HG03159 (cell line): ENCODE measurements around the gene EPB41L3.
"Not testable (repeated sequence)": the region's sequence is repeated elsewhere in the genome, so short reads cannot be mapped to it uniquely, and the experiment has no call there.

ENCODE experiments used
- ATAC-seq: cut with Tn5 transposase; IDR thresholded peaks from one replicate; pipeline ENCODE4 v1.9.1; 2021; ENCODE audit warnings: mild to moderate bottlenecking, moderate library complexity; ENCODE audit not compliant: unreplicated experiment

Gene EPB41L3

DNA sequence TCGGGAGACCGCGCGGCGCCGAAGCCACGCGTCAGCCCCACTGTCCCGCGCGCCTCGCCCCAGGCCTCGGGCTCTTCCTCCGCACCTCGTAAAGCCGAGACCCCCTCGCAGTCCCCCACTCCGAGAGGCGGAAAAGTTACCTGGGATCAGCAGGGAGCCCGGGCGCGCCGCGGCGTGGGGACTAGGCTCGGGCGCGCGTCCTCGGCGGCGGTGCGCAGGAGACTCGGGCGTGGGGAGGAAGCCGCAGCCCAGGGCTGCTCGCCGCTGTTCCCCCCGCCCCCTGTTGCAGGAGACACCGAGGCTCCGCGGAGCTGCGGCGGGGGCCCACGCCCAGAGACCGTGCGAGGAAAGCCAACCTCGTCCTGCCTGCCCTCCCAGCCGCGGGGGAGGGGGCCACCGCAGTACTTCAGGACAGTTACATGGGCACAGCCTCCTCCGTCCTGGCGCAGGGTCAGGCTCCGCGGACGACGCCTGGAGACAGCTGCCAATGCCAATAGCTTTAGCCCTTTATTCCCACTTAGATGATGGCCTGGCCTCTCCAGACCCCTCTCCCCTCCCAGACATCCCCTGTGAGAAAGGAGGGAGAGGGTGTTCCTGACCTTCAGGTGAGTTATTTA is at the start of gene EPB41L3:
TSS of gene EPB41L3 (minus strand) at position 225 of the 617 bp plus-strand sequence. CDS start 54,814 bp downstream, outside the sequence.
- no peak for ATAC-seq

DNA sequence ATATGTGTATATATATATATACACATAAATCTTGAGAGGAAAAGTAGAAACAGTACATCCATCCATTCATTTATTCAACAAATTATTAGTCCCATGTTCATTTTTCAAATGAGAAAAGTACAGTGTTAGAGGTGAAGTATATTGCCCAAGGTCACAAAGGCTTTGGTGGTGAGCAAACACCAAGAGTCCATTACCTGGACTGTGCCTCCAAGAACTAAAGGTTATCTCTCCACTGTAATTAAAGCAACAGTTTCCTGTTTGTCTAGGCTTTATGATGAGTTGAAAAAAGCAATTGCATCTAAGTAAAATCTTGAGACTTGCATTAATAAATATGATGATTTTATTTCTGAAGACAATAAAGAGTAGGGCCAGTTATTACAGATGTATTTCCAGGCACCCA is 44.7 kb upstream of the EPB41L3 start:
- ATAC-seq = no peak

DNA sequence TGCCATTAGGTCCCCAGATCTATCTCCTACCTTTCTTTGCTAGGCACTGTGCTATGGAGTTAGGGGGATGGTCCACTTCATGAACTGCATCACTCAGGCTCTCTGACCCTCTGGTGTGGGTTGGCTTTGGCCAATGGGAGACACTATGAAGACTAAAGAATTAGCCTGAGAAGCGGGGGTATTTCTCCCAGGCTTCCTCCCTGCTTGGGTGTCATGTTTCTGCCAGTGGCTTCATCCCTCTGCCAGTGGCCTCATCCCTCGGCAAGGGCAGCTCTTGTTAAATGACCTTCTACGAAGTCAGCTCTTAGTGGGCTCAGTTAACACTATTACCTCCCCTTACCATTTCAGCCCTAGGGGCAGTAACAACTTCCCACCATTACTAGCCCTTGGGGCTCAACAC is 41.9 kb upstream of the EPB41L3 start:
- ATAC-seq = no peak

DNA sequence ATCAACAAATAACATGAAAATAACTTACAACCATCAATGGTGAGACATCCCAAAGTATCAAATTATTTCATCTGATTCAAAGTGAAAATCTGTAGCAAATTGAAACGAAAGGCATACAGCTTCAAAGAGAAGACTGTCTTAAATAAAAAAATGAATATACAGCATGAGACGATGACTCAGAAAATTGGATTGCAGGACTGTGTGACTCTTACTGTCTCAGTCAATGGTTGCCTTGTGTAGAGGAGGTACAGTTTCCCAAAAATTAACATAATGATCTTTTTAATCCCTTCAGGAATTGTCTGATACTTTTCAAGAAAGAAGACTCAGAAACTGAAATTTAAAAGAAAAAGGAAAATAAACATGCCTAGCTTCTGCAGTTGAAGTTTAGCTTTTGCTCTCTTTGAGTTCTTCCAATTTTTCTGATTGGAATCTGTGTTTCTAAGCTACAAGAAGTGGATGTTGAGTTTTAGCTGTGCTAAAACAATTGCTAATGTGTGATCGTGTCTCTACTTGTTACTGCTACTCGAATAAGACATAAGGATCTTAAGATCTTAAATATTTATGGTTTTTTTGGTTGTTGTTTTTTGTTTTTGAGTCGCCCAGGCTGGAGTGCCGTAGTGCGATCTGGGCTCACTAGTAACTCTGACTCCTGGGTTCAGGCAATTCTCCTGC is 41.1 kb upstream of the EPB41L3 start:
- no peak for ATAC-seq

DNA sequence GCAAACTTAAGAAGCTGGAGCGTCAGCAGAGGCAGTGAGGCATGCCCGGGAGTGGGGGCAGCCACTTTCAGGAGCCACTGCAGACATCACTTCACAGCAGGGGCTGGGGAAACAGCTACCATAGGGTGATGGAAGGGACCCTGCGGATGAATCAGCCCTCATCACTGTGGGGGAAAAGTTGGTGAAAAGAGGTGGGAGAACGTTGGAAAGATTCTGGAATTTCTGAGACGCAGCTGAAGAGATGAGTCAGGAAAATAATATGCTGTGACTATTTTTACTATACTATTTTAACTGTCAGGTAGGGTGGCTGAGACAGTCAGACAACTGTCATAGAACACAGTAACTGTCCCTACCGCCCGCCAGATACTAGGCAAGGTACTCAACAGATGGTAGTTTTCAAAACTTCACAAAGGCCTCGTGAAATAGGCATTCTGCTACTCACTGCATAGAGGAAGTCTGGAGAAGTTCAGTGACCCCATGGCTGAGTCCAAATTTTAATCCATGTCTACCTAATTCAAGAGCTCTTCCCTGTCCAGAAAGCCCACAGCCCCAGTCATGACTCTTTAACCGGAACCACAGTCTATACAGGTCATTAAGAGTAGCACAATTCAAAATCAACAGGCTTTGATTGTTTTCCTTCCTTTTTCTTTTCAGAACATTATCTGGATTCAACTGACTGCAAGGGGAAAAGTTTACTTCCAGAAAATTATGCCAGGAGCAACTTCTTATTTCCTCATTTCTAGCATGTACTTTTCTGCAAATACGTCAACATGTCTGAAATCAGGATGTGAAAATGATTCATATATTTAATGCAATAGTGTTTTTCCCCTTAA is 39.3 kb upstream of the EPB41L3 start:
- no peak for ATAC-seq

DNA sequence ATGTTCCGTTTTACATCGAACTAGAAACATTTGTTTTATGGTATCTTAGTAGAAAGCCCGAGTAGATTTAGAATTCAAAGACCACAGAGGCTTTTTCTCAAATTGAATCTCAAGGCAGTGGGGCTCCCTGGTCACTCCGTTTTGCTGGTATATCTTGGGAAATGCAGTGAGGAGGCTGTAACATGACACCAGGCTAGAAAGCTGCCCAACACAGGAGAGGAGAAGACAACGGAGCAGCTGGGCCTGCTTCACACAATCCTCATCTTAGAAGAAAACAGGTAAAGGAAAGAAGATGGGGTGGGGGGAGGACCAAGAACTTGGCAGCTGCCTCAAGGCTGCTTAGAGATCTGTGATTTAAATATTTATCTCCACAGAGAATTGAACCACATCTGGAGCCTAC is 38.3 kb upstream of the EPB41L3 start:
- ATAC-seq = no peak

DNA sequence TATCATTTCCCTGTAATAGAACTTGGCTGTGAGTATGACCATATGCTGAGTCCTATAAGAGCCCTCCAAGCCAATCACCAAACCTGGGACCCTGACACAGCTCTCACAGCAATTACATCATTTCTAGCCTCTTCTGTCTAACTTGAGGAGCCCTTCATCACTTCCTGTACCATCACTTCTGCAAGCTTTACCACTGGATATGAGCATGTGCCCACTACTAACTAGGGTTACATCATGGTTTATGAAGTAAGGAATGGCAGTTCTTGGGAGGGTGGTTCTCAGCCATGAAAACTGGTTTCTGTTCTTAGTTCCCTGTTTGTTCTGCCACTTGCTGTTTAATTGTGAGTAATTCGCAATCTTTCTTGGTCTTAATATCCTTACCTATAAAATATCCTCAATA is 31.0 kb upstream of the EPB41L3 start:
- no peak for ATAC-seq

DNA sequence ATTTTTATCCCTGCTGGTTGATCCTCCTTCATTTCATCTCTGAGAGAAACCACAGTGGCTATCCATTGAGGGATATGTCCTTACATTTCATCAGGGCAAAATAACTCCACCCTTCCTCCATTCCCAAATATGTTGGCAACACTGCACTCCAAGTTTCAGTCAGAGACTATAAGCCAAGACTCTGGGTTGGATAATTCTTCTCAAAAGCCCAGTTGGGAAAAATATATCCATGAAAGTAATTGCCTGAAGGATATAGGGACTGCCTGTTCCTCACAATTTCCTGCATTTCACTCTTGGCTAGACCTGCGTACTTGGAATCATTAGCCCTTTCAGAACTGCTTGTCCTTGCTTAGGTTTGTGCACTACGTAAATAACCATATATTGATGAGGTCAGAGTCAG is 27.9 kb upstream of the EPB41L3 start:
- no peak for ATAC-seq

DNA sequence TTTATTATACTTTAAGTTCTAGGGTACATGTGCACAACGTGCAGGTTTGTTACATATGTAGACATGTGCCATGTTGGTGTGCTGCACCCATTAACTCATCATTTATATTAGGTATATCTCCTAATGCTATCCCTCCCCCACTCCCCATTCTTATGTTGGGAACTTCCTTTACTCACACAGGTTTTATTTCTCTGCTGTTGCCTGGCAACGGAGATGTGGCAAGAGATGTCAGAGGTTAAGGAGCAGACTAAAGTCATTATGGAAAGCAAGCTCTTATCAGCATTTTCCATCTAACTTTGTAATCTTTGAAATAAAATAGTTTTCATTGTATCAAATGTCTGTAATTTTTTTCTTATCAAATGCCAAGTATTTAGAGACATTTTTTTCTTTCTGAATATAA is 26.8 kb upstream of the EPB41L3 start:
- ATAC-seq = not testable (repeated sequence)

DNA sequence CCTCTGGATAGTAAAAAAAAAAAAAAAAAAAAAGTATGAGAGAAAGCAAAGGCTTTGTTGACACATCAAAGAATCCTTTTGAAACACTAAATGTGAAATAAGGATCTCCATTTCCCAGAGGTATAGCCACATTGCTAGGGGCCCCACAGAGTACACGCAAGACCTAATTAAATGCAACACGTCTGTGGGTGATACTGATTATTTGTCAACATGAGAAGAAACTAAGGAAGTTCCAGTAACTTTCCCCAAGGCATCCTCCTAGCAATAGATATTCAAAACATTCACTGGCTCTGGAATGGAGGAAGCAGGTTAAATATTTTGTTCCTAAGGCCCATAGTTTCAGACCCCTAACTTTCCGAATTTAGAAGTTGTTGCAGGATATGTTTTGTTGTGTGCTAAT is 24.6 kb upstream of the EPB41L3 start:
- no peak for ATAC-seq

DNA sequence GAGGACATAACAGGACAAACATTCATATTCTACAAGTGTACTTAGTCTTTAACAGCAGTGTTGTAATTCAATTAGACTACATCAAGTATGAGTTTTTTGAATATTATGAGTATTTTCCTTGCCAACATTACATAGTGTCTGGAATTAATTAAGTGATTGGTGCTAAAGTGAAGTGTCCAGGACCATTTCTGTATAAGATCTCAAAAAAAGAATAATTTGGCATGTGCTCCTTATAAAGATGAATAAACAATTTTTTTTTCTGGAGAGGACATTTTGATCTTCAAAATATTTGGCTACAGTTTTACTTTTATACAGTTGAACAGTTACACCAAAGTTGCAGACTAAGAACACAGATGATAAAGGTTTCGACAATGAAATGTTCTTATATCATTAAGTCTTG is 15.1 kb upstream of the EPB41L3 start:
- ATAC-seq = no peak

DNA sequence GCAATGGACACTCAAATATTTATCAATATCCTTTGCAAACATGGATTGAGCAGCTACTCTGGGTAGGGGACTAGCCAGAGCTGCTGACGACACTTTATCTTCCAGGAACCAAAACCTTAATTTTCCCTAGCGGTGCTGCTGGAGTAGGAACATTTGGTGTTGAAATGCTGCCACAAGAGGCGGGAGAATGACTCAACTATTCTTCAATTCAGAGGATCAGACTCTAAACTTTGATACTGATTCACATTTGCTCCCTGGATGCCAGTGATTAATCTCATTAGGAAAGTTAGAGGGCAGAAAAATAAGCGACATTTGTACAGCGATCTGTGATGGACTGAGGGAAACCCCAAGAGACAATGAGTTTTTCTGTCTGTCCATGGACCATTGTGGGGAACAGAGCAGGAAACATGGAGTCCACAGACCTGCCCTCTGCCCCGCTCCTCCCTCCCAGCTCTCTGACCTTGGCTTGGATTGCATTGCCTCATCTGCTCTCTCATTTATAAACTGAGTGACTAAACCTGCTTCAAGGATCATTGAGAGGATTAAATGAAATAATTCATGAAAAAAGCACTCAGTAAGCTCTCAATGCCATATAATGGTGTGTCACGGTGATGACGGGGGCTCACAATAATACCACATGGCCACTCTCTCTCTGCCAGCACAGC is 12.6 kb upstream of the EPB41L3 start:
- no peak for ATAC-seq

DNA sequence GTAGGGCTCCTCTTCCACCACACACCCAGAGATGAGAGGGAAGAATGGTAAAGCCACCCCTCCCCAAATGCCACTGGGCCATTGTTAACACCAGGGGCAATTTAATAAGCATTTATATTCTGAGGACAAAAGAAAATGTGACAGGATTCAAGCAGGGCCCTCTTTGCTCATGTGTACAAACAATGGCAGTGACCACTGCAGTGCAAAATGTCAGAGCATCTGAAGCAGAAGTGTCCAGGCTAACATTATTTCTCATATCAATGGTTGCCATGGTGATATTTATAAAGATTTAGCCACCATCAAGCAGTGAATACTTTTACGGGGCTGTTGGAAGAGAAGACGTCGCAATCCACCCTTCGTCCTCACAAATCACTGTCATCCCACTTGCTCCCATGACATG is 10.8 kb upstream of the EPB41L3 start:
- ATAC-seq = no peak

DNA sequence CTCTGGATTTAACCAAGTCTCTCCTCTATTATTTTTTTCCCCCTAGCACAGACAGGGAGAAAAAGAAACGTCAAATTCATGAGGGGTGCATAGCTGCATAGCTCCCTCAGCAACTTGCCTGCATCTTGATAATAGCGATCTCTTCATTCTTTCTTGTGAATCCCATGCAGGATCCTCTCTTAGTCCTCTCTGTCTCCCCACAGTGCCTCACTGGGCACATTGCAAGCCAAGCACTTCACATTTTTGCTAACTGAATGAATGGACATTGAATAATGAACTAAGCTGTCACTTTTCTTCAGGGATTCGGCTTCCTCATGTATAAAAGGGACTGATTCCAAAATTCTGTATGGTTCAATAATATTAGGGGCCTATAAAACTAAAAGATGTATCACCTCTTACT is 2.9 kb upstream of the EPB41L3 start:
- no peak for ATAC-seq

DNA sequence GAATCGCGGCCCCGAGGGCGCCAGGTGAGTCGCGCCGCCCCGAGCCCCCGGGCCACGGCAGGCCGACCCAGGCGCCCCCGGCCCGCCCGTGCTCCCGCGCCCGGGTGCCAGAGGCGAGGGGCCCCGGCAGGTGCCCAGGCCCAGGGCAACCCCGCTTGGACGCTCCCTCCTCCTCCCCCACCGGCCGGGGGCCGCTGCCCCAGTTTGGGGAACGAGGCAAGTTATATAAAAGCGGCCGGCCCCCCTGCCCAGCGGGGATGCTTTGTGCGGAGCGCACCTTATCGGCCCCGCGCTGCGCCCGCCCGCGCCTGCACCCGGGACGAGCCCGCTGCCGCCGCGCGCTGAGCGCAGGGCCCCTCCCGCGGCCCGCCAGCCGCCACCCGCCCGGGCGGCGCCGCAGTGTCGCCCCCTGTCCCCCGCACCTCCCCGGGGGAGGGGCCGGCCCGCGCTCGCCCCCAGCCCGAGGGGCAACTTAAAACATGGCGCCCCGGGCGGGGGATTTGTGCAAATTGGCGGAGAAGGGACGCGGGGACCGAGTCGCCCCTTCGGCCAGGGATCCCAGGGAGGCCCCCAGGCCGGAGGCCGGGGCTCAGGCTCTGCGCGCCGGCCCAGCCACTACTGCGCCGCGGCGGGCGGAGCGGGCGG is 639 bp downstream of the EPB41L3 start:
- ATAC-seq = no peak

DNA sequence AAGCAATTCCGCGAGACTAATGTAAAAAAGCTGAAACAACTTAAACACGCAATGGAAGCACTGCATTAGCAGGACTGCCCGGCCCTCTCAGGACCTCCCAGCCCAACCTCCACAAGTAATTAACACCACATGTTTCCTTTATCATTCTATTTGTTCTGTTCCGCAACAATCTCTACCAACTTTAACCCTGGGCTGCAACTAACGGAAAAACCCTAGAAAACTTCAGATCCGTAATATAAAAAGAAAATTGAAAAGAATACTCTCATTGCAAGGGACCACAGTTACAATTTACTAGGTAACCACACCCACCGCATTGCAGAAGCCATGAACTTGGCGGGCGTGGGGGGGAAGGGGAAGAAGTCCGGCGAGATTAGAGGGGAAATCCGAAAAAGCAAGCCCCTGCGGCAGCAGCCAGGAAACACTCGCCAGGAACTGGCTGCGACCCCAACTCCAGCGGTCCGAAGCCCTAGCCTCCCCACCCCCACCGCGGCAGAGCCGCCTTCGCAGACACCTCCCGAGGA is 1.2 kb downstream of the EPB41L3 start:
- no peak for ATAC-seq

DNA sequence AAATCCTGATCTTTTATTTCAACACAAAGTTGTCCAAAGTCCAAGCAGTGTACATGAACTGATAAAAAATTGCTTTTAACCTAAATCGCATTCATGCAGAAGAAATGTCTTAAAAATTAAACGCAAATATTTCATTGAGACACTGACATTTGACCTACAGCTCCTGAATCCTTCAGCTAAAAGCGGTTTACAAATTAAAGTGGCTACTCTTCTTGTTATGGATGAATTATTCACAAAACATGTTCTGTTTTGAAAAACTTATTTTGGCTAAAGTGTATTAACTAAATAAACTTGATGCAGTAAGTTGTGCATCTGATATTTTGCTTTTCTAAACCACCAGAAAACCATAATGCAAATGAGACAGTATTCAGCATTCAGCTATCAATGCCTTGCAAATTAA is 2.2 kb downstream of the EPB41L3 start:
- no peak for ATAC-seq

DNA sequence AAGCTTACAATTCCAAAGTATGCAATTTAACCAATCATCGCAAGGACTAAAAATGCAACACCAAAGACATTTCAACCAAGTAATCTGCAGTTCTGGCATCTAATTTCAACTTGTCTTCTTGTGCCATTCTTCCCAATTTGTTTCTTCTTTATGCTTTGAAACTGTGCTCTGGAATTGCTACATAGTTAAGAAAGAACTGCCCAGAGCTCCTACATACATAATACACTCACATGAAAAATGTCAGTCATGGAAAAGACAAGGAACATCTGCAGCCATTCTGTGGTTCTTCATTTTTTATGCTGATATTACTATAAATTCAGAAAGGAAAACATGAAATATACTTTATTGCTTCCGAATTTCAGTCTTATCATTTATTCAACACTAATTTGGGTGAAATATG is 4.4 kb downstream of the EPB41L3 start:
- no peak for ATAC-seq

DNA sequence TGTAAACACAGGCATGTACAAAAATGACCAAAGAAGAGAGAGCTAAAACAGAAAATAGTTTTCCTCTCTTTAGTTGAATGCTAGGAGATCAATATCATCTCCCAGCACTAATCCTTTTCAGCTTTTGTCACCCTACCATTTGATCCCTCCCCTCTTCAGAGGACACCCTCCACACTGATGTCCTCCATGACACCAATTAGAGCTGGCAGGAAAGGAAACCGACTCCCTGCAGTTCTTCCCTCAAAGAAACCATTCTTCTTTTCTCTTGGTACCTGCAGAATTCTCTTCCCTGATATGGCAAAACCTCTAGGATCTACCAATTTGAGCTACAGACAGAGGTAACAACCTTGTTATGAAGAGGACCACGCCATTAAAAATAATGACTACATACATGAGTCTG is 5.3 kb downstream of the EPB41L3 start:
- ATAC-seq = no peak

DNA sequence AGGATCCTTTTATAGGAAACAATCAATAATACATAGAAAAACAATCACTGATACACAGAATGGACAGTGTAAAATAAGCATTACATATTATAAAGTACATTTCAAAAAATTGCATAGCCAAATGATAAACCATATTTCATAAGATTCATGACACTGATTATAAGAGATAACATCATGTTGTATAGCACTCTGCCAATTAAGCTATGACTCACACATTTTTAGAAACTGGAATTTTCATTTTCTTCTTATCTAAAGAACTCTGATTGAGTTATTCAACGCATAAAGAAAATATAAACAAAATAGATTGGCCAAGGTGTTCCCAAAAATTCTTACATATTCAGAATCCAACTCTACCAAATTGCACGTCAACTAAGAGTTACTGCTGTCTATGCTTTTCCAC is 5.9 kb downstream of the EPB41L3 start:
- no peak for ATAC-seq

DNA sequence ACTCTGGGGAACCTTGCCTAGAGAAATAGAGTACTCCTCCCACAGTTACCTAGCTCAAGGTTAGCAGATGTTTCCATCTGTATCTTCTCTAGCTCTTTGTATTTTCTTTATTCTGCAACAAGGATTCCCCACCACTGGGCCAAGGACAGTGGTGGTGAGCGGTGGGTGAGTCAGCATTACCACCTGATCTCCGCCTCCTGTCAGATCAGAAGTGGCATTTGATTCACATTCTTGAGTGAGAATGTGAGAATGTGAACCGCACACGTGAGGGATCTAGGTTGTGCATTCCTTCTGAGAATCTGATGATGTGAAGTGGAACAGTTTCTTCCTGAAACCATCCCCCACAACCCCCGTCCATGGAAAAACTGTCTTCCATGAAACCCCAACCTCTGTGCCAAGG is 9.0 kb downstream of the EPB41L3 start:
- no peak for ATAC-seq
